H1 (cell line): ENCODE results near the gene ENTPD6. TPM values are rescaled to one million over a fixed set of nuclear protein-coding genes. Genes with fewer than 3 reads are reported as not detected.
"Not testable (repeated sequence)": the region's sequence is repeated elsewhere in the genome, so short reads cannot be mapped to it uniquely, and the experiment has no call there.

Source experiments
- CTCF ChIA-PET: fragments of 300-600 bp; sonication (Branson Sonifier 250); formaldehyde crosslinking; loops from one replicate; lab custom pipeline; 2021; ENCODE audit not compliant: partially characterized antibody; lab: Charles Lee
- POLR2A ChIA-PET: fragments of 300-600 bp; sonication (Branson Sonifier 250); formaldehyde crosslinking; loops from one replicate; lab custom pipeline; 2021; ENCODE audit warnings: inconsistent platforms; ENCODE audit not compliant: partially characterized antibody; lab: Charles Lee
- DNase-seq, 2 experiments: peaks; one replicate each; pipeline versions ENCODE4 v3.0.0 to v3.0.0-alpha.2; 2010 to 2022; ENCODE audit warnings: low spot score in 2 of 2, low read depth in 1 of 2, mixed read lengths in 1 of 2
- FAIRE-seq: peaks from 2 replicates; lab custom pipeline; 2011; peaks lifted over from hg19 to GRCh38; lab: Jason Lieb, UNC
- H2AFZ ChIP-seq: 2 replicates; pipeline ENCODE4 v1.8.1; 2012; ENCODE audit warnings: low read length, inconsistent platforms
- H2AK5ac ChIP-seq: 2 replicates; pipeline ENCODE4 v1.6.1; 2013; ENCODE audit warnings: low read depth, low read length
- H2BK120ac ChIP-seq: replicated peaks from 2 replicates; pipeline ENCODE3; 2013; ENCODE audit warnings: low read depth, low read length, inconsistent platforms
- H2BK12ac ChIP-seq: 2 replicates; pipeline ENCODE4 v1.6.1; 2013; ENCODE audit warnings: low read depth, low read length
- H2BK15ac ChIP-seq: 2 replicates; pipeline ENCODE4 v1.6.1; 2013; ENCODE audit warnings: low read length
- H2BK20ac ChIP-seq: 2 replicates; pipeline ENCODE4 v1.6.1; 2013; ENCODE audit warnings: low read length
- H2BK5ac ChIP-seq: 2 replicates; pipeline ENCODE4 v1.6.1; 2013; ENCODE audit warnings: low read depth, low read length
- H3K14ac ChIP-seq: 2 replicates; pipeline ENCODE4 v1.6.1; 2013; ENCODE audit warnings: inconsistent platforms; ENCODE audit not compliant: insufficient read length
- H3K18ac ChIP-seq: 2 replicates; pipeline ENCODE4 v1.6.1; 2013; ENCODE audit warnings: low read length; ENCODE audit errors: extremely low read depth
- H3K23ac ChIP-seq: 2 replicates; pipeline ENCODE4 v1.6.1; 2013; ENCODE audit warnings: inconsistent platforms; ENCODE audit not compliant: insufficient read length
- H3K23me2 ChIP-seq: 2 replicates; pipeline ENCODE4 v1.6.1; 2013; ENCODE audit warnings: low read depth, low read length
- H3K27ac ChIP-seq: 2 replicates; pipeline ENCODE4 v1.6.1; 2011; ENCODE audit warnings: low read depth, low read length, inconsistent platforms
- H3K27me3 ChIP-seq, 4 experiments: replicated peaks in 1 of 4; 1 replicate in 1 of 4; 2 replicates in 3 of 4; pipeline versions ENCODE4 v1.6.1 to v1.8.1; 2011 to 2013; ENCODE audit warnings: low read length in 3 of 4, mild to moderate bottlenecking in 3 of 4, inconsistent platforms in 2 of 4, mixed read lengths in 2 of 4, moderate library complexity in 1 of 4; ENCODE audit not compliant: control insufficient read depth in 3 of 4, insufficient read depth in 3 of 4; ENCODE audit errors: extremely low read depth in 1 of 4
- H3K36me3 ChIP-seq, 4 experiments: 2 replicates each; pipeline versions ENCODE4 v1.6.1 to v1.8.1; 2011 to 2013; ENCODE audit warnings: mild to moderate bottlenecking in 4 of 4, low read length in 3 of 4, moderate library complexity in 2 of 4, control low read depth in 1 of 4, inconsistent platforms in 1 of 4; ENCODE audit not compliant: insufficient read depth in 4 of 4, control insufficient read depth in 2 of 4
- H3K4ac ChIP-seq: replicated peaks from 2 replicates; pipeline ENCODE3; 2013; ENCODE audit warnings: low read length, low read depth, mixed read lengths, inconsistent platforms; ENCODE audit not compliant: insufficient read length
- H3K4me1 ChIP-seq, 4 experiments: replicated peaks in 1 of 4; 1 replicate in 1 of 4; 2 replicates in 3 of 4; pipeline versions ENCODE4 v1.6.1 to v1.8.1; 2011 to 2013; ENCODE audit warnings: low read length in 3 of 4, inconsistent platforms in 2 of 4, mixed read lengths in 1 of 4; ENCODE audit not compliant: insufficient read depth in 4 of 4, control insufficient read depth in 3 of 4
- H3K4me2 ChIP-seq, 2 experiments: 2 replicates each; pipeline versions ENCODE4 v1.6.1 to v1.8.1; 2011 to 2013; ENCODE audit warnings: low read depth in 2 of 2, low read length in 2 of 2, control low read depth in 1 of 2, inconsistent platforms in 1 of 2, mild to moderate bottlenecking in 1 of 2; ENCODE audit not compliant: insufficient read depth in 1 of 2
- H3K4me3 ChIP-seq, 4 experiments: fragments of 200-600, 300-600 bp in 1 of 4; sonication (generic), shearing (Covaris generic), sonication (Bioruptor Twin) in 1 of 4; 2 replicates each; pipeline versions ENCODE4 v1.5.1 to v1.8.1; 2011 to 2016; ENCODE audit warnings: low read length in 4 of 4, low read depth in 3 of 4, control low read depth in 2 of 4, inconsistent platforms in 2 of 4, mild to moderate bottlenecking in 2 of 4, mixed read lengths in 1 of 4, moderate library complexity in 1 of 4; ENCODE audit not compliant: insufficient read depth in 2 of 4; ENCODE audit errors: extremely low read depth in 1 of 4
- H3K56ac ChIP-seq: replicated peaks from 2 replicates; pipeline ENCODE3; 2013; ENCODE audit warnings: low read depth, mild to moderate bottlenecking, mixed read lengths, low read length, inconsistent platforms; ENCODE audit not compliant: insufficient read length
- H3K79me1 ChIP-seq: 2 replicates; pipeline ENCODE4 v1.6.1; 2013; ENCODE audit warnings: low read depth, low read length, control low read depth
- H3K79me2 ChIP-seq, 2 experiments: 2 replicates each; pipeline versions ENCODE4 v1.6.1 to v1.8.1; 2012 to 2013; ENCODE audit warnings: low read length in 2 of 2, mild to moderate bottlenecking in 2 of 2, inconsistent platforms in 1 of 2; ENCODE audit not compliant: insufficient read depth in 2 of 2, control insufficient read depth in 1 of 2
- H3K9ac ChIP-seq, 4 experiments: replicated peaks in 1 of 4; 1 replicate in 1 of 4; 2 replicates in 3 of 4; pipeline versions ENCODE4 v1.6.1 to v1.8.1; 2011 to 2013; ENCODE audit warnings: low read depth in 3 of 4, low read length in 3 of 4, control low read depth in 2 of 4, mild to moderate bottlenecking in 2 of 4, moderate library complexity in 2 of 4, inconsistent platforms in 1 of 4; ENCODE audit errors: extremely low read depth in 1 of 4
- H3K9me3 ChIP-seq, 2 experiments: 2 replicates each; pipeline versions ENCODE4 v1.6.1 to v1.8.1; 2012 to 2013; ENCODE audit warnings: mild to moderate bottlenecking in 2 of 2, moderate library complexity in 2 of 2, control low read depth in 1 of 2, inconsistent platforms in 1 of 2, low read depth in 1 of 2, low read length in 1 of 2, mixed read lengths in 1 of 2; ENCODE audit not compliant: insufficient read depth in 2 of 2
- H4K20me1 ChIP-seq, 2 experiments: replicated peaks in 1 of 2; 2 replicates each; pipeline versions ENCODE3 to v1.8.1; 2011 to 2013; ENCODE audit warnings: inconsistent platforms in 2 of 2, low read length in 2 of 2, mild to moderate bottlenecking in 1 of 2; ENCODE audit not compliant: insufficient read depth in 2 of 2, control insufficient read depth in 1 of 2
- H4K5ac ChIP-seq: 2 replicates; pipeline ENCODE4 v1.6.1; 2013; ENCODE audit warnings: low read length, low read depth, mixed read lengths, inconsistent platforms; ENCODE audit not compliant: insufficient read length
- H4K8ac ChIP-seq: 2 replicates; pipeline ENCODE4 v1.8.0; 2013; ENCODE audit warnings: mild to moderate bottlenecking, moderate library complexity, low read length, inconsistent platforms; ENCODE audit not compliant: insufficient read depth; ENCODE audit errors: extremely low read depth
- H4K91ac ChIP-seq: replicated peaks from 2 replicates; pipeline ENCODE3; 2013; ENCODE audit warnings: low read length, mixed read lengths, inconsistent platforms; ENCODE audit not compliant: insufficient read length
- WGBS, 2 experiments: shearing (Covaris generic) in 1 of 2; methylation state at CpG; one replicate each; pipeline versions ENCODE4 v1.1.6 to v1.1.7; 2013 to 2015; ENCODE audit warnings: low lambda C conversion rate in 2 of 2, mixed read lengths in 2 of 2, inconsistent platforms in 1 of 2, low coverage in 1 of 2, missing lambda C conversion rate in 1 of 2; ENCODE audit not compliant: insufficient replicate concordance in 2 of 2, insufficient coverage in 1 of 2, insufficient read length in 1 of 2; ENCODE audit errors: extremely low coverage in 1 of 2, missing lambda C conversion rate in 1 of 2; 5-methylcytosine and 5-hydroxymethylcytosine counted together
- polyA plus RNA-seq, 7 experiments: library from polyadenylated mRNA; depleted of rRNA in 3 of 7; stranded (reverse) in 5 of 7; unstranded in 2 of 7; fragments of >200 nt in 5 of 7; fragments of 200-250 nt in 2 of 7; gene quantifications; 1 replicate in 5 of 7; 2 replicates in 1 of 7; 4 replicates in 1 of 7; pipeline versions ENCODE4 v1.2.1 to v1.2.3, GENCODE V29; 2011 to 2013; ENCODE audit warnings: missing spikeins in 2 of 7, mixed read lengths in 2 of 7
- total RNA-seq: library from RNA; stranded (reverse); fragmentation: NEBNext Ultra II Directional; extraction: Animal tissue kit (Norgen Biotek cat#: 25700); gene quantifications from 2 replicates; pipeline ENCODE4 v1.2.1, GENCODE V29; 2021

Gene ENTPD6
- total and polyA plus RNA-seq, 2 of the 8 experiments (the other 6 are each of a cell fraction or from before 2014, with no cell fraction given): 47.8 to 57.3 TPM

DNA sequence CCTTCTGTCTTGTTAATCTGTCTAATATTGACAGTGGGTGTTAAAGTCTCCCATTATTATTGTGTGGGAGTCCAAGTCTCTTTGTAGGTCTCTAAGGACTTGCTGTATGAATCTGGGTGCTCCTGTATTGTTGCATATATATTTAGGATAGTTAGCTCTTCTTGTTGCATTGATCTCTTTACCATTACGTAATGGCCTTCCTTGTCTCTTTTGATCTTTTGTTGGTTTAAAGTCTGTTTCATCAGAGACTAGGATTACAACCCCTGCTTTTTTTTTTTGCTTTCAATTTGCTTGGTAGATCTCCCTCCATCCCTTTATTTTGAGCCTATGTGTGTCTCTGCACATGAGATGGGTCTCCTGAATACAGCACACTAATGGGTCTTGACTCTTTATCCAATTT, 11.1 kb upstream of the ENTPD6 start:
- DNase-seq, H2AFZ ChIP-seq, H3K4ac ChIP-seq, H4K8ac ChIP-seq, H3K9ac ChIP-seq, H2AK5ac ChIP-seq, H3K27ac ChIP-seq, H3K23me2 ChIP-seq, H2BK5ac ChIP-seq, CTCF ChIA-PET, H3K4me1 ChIP-seq, H3K4me2 ChIP-seq, H3K27me3 ChIP-seq, H3K79me1 ChIP-seq, FAIRE-seq, H3K14ac ChIP-seq, H4K91ac ChIP-seq, H3K36me3 ChIP-seq, H3K18ac ChIP-seq, H3K4me3 ChIP-seq, H2BK120ac ChIP-seq, H3K56ac ChIP-seq, H4K20me1 ChIP-seq, H2BK20ac ChIP-seq, H3K23ac ChIP-seq, H2BK12ac ChIP-seq, H2BK15ac ChIP-seq, POLR2A ChIA-PET, H3K79me2 ChIP-seq, H4K5ac ChIP-seq: not testable (repeated sequence)
- WGBS, 2 experiments: 100% methylated on average over 1 of the region's 1 CpG; no CpG with 5 or more reads in 1 of the 2 experiments
- H3K9me3 ChIP-seq: peaks cover 8 to 18% of the 10 kb centered on the region in 2 experiments; a peak in 3 of 4 replicates
